Neutrophil (primary cell): Measurements from ENCODE around the gene PCDHA8.
"Not testable (repeated sequence)": the region's sequence is repeated elsewhere in the genome, so short reads cannot be mapped to it uniquely, and the experiment has no call there.

Experiments used
- H3K27ac ChIP-seq: fragments of 200-600 bp; sonication (generic); 2 replicates; pipeline ENCODE4 v1.5.1; 2016; ENCODE audit warnings: mild to moderate bottlenecking, moderate library complexity
- H3K27me3 ChIP-seq: fragments of 200-600 bp; sonication (generic); 2 replicates; pipeline ENCODE4 v1.6.0; 2016; ENCODE audit warnings: mild to moderate bottlenecking
- H3K36me3 ChIP-seq: fragments of 200-600 bp; sonication (generic); 2 replicates; pipeline ENCODE4 v1.5.1; 2017
- H3K4me1 ChIP-seq, 2 experiments: fragments of 200-600 bp in 1 of 2; sonication (generic) in 1 of 2; 1 replicate in 1 of 2; 2 replicates in 1 of 2; pipeline versions ENCODE4 v1.5.1 to v1.6.1; 2013 to 2016; ENCODE audit warnings: low read depth in 1 of 2, low read length in 1 of 2, mild to moderate bottlenecking in 1 of 2, moderate library complexity in 1 of 2; ENCODE audit not compliant: control insufficient read depth in 1 of 2, insufficient read depth in 1 of 2
- H3K4me3 ChIP-seq, 2 experiments: fragments of 200-600 bp in 1 of 2; sonication (generic) in 1 of 2; 1 replicate in 1 of 2; 2 replicates in 1 of 2; pipeline ENCODE4 v1.5.1; 2013 to 2016; ENCODE audit warnings: low read depth in 1 of 2, low read length in 1 of 2, mild to moderate bottlenecking in 1 of 2, moderate library complexity in 1 of 2
- H3K9me3 ChIP-seq: fragments of 200-600 bp; sonication (generic); 2 replicates; pipeline ENCODE4 v1.5.1; 2016
- TF ChIP-seq, protein P1 (sequence below): fragments of 200-600 bp; sonication (generic); IDR thresholded peaks from 2 replicates; pipeline ENCODE4 v1.5.1; 2016; ENCODE audit warnings: antibody characterized with exemption

Gene PCDHA8

DNA sequence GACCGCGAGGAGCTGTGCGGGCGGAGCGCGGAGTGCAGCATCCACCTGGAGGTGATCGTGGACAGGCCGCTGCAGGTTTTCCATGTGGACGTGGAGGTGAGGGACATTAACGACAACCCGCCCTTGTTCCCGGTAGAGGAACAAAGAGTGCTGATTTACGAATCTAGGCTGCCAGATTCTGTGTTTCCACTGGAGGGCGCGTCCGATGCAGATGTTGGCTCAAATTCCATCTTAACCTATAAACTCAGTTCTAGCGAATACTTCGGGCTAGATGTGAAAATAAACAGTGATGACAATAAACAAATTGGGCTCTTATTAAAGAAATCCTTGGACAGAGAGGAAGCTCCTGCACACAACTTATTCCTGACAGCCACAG, 12.6 kb upstream of the PCDHA8 start:
- H3K9me3 ChIP-seq, result peaks cover 21% of the 10 kb centered on the region
- TF ChIP-seq, protein P1, sequence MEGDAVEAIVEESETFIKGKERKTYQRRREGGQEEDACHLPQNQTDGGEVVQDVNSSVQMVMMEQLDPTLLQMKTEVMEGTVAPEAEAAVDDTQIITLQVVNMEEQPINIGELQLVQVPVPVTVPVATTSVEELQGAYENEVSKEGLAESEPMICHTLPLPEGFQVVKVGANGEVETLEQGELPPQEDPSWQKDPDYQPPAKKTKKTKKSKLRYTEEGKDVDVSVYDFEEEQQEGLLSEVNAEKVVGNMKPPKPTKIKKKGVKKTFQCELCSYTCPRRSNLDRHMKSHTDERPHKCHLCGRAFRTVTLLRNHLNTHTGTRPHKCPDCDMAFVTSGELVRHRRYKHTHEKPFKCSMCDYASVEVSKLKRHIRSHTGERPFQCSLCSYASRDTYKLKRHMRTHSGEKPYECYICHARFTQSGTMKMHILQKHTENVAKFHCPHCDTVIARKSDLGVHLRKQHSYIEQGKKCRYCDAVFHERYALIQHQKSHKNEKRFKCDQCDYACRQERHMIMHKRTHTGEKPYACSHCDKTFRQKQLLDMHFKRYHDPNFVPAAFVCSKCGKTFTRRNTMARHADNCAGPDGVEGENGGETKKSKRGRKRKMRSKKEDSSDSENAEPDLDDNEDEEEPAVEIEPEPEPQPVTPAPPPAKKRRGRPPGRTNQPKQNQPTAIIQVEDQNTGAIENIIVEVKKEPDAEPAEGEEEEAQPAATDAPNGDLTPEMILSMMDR, result no peak
- H3K36me3 ChIP-seq, result no peaks in the 10 kb centered on the region
- peaks cover 29% of the 10 kb centered on the region for H3K27me3 ChIP-seq
- H3K27ac ChIP-seq, result no peak overlapping the region
- no peaks in the 10 kb centered on the region for H3K4me1 ChIP-seq
- no peak overlapping the region for H3K4me3 ChIP-seq

DNA sequence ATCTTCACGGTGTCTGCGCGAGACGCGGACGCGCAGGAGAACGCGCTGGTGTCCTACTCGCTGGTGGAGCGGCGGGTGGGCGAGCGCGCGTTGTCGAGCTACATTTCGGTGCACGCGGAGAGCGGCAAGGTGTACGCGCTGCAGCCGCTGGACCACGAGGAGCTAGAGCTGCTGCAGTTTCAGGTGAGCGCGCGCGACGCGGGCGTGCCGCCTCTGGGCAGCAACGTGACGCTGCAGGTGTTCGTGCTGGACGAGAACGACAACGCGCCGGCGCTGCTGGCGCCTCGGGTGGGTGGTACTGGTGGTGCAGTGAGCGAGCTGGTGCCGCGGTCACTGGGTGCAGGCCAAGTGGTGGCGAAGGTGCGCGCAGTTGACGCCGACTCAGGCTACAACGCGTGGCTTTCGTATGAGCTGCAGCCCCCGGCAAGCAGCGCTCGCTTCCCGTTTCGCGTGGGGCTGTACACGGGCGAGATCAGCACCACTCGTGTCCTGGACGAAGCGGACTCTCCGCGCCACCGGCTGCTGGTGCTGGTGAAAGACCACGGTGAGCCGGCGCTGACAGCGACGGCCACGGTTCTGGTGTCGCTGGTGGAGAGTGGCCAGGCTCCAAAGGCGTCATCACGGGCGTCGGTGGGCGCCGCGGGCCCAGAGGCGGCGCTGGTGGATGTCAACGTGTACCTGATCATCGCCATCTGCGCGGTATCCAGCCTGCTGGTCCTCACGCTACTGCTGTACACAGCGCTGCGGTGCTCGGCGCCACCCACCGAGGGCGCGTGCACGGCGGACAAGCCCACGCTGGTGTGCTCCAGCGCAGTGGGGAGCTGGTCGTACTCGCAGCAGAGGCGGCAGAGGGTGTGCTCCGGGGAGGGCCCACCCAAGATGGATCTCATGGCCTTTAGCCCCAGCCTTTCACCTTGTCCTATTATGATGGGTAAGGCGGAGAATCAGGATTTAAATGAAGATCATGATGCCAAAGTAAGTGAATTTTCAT, 11.2 kb upstream of the PCDHA8 start:
- not testable (repeated sequence) for H3K36me3 ChIP-seq, H3K4me1 ChIP-seq, H3K27ac ChIP-seq, H3K4me3 ChIP-seq
- H3K9me3 ChIP-seq, result peaks cover 19% of the 10 kb centered on the region
- H3K27me3 ChIP-seq, result peaks cover 36% of the 10 kb centered on the region

DNA sequence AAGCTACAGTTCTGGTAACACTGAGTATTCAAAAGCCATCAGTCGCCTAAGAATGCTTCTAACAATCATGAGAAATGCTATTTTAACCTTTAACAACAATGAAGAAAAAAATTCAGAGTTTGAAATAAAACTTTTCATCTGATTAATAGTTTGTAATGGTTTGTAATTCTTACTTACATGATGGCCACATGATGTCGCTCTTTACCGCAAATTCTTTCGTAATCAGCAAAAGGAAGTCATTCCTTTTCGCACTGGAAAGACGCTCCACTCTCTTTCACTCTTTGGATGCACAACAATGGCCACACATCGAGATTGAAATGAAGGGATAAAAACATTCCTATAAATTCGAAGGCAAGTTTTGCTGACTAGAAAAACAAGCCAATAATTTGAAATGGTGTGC, 7.0 kb upstream of the PCDHA8 start, which contains the start of gene PCDHA7:
Gene PCDHA7, plus strand, starts transcription at position 277 of the 400 bp plus-strand sequence. Its CDS starts 115 bp downstream, at position 392.
- peaks cover 14% of the 10 kb centered on the region for H3K9me3 ChIP-seq
- H3K4me3 ChIP-seq, result no peak within 1 kb of the TSS
- no peak within 1 kb of the TSS for H3K27ac ChIP-seq
- no peaks in the 10 kb centered on the region for H3K36me3 ChIP-seq
- TF ChIP-seq, protein P1, result no peak
- peaks cover 33% of the 10 kb centered on the region for H3K27me3 ChIP-seq
- H3K4me1 ChIP-seq, result no peaks in the 10 kb centered on the region

DNA sequence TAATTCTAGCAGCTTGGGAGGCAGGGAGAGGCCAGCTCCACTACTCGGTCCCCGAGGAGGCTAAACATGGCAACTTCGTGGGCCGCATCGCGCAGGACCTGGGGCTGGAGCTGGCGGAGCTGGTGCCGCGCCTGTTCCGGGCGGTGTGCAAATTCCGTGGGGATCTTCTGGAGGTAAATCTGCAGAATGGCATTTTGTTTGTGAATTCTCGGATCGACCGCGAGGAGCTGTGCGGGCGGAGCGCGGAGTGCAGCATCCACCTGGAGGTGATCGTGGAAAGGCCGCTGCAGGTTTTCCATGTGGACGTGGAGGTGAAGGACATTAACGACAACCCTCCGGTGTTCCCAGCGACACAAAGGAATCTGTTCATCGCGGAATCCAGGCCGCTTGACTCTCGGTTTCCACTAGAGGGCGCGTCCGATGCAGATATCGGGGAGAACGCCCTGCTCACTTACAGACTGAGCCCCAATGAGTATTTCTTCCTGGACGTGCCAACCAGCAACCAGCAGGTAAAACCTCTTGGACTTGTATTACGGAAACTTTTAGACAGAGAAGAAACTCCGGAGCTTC, 6.5 kb upstream of the PCDHA8 start:
- H3K4me1 ChIP-seq, H3K27ac ChIP-seq, H3K4me3 ChIP-seq, H3K36me3 ChIP-seq: not testable (repeated sequence)
- Histone ChIP-seq H3K9me3 (peaks cover 14% of the 10 kb centered on the region), H3K27me3 (peaks cover 28% of the 10 kb centered on the region)

DNA sequence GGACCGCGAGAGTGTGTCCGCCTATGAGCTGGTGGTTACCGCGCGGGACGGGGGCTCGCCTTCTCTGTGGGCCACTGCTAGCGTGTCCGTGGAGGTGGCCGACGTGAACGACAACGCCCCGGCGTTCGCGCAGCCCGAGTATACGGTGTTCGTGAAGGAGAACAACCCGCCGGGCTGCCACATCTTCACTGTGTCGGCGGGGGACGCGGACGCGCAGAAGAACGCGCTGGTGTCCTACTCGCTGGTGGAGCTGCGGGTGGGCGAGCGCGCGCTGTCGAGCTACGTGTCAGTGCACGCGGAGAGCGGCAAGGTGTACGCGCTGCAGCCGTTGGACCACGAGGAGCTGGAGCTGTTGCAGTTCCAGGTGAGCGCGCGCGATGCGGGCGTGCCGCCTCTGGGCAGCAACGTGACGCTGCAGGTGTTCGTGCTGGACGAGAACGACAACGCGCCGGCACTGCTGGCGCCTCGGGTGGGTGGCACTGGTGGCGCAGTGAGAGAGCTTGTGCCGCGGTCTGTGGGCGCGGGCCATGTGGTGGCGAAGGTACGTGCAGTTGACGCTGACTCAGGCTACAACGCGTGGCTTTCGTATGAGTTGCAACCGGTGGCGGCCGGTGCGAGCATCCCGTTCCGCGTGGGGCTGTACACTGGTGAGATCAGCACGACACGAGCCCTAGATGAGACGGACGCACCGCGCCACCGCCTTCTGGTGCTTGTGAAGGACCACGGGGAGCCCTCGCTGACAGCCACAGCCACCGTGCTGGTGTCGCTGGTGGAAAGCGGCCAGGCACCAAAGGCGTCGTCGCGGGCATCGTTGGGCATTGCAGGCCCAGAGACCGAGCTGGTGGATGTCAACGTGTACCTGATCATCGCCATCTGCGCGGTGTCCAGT, 5.1 kb upstream of the PCDHA8 start:
- TF ChIP-seq, protein P1, result no peak
- Histone ChIP-seq H3K27ac (no peak overlapping the region), H3K9me3 (peaks cover 14% of the 10 kb centered on the region), H3K4me1 (no peaks in the 10 kb centered on the region), H3K4me3 (no peak overlapping the region), H3K27me3 (peaks cover 21% of the 10 kb centered on the region), H3K36me3 (no peaks in the 10 kb centered on the region)
